H1 (cell line): ENCODE results near the gene RASA1. TPM values are rescaled to one million over a fixed set of nuclear protein-coding genes. Genes with fewer than 3 reads are reported as not detected.

Experiments
- CTCF ChIA-PET: fragments of 300-600 bp; sonication (Branson Sonifier 250); formaldehyde crosslinking; loops from one replicate; lab custom pipeline; 2021; ENCODE audit not compliant: partially characterized antibody; lab: Charles Lee
- POLR2A ChIA-PET: fragments of 300-600 bp; sonication (Branson Sonifier 250); formaldehyde crosslinking; loops from one replicate; lab custom pipeline; 2021; ENCODE audit warnings: inconsistent platforms; ENCODE audit not compliant: partially characterized antibody; lab: Charles Lee
- DNase-seq, 2 experiments: peaks; one replicate each; pipeline versions ENCODE4 v3.0.0 to v3.0.0-alpha.2; 2010 to 2022; ENCODE audit warnings: low spot score in 2 of 2, low read depth in 1 of 2, mixed read lengths in 1 of 2
- FAIRE-seq: peaks from 2 replicates; lab custom pipeline; 2011; peaks lifted over from hg19 to GRCh38; lab: Jason Lieb, UNC
- H2AFZ ChIP-seq: 2 replicates; pipeline ENCODE4 v1.8.1; 2012; ENCODE audit warnings: low read length, inconsistent platforms
- H2AK5ac ChIP-seq: 2 replicates; pipeline ENCODE4 v1.6.1; 2013; ENCODE audit warnings: low read depth, low read length
- H2BK120ac ChIP-seq: replicated peaks from 2 replicates; pipeline ENCODE3; 2013; ENCODE audit warnings: low read depth, low read length, inconsistent platforms
- H2BK12ac ChIP-seq: 2 replicates; pipeline ENCODE4 v1.6.1; 2013; ENCODE audit warnings: low read depth, low read length
- H2BK15ac ChIP-seq: 2 replicates; pipeline ENCODE4 v1.6.1; 2013; ENCODE audit warnings: low read length
- H2BK20ac ChIP-seq: 2 replicates; pipeline ENCODE4 v1.6.1; 2013; ENCODE audit warnings: low read length
- H2BK5ac ChIP-seq: 2 replicates; pipeline ENCODE4 v1.6.1; 2013; ENCODE audit warnings: low read depth, low read length
- H3K14ac ChIP-seq: 2 replicates; pipeline ENCODE4 v1.6.1; 2013; ENCODE audit warnings: inconsistent platforms; ENCODE audit not compliant: insufficient read length
- H3K18ac ChIP-seq: 2 replicates; pipeline ENCODE4 v1.6.1; 2013; ENCODE audit warnings: low read length; ENCODE audit errors: extremely low read depth
- H3K23ac ChIP-seq: 2 replicates; pipeline ENCODE4 v1.6.1; 2013; ENCODE audit warnings: inconsistent platforms; ENCODE audit not compliant: insufficient read length
- H3K23me2 ChIP-seq: 2 replicates; pipeline ENCODE4 v1.6.1; 2013; ENCODE audit warnings: low read depth, low read length
- H3K27ac ChIP-seq: 2 replicates; pipeline ENCODE4 v1.6.1; 2011; ENCODE audit warnings: low read depth, low read length, inconsistent platforms
- H3K27me3 ChIP-seq, 4 experiments: replicated peaks in 1 of 4; 1 replicate in 1 of 4; 2 replicates in 3 of 4; pipeline versions ENCODE4 v1.6.1 to v1.8.1; 2011 to 2013; ENCODE audit warnings: low read length in 3 of 4, mild to moderate bottlenecking in 3 of 4, inconsistent platforms in 2 of 4, mixed read lengths in 2 of 4, moderate library complexity in 1 of 4; ENCODE audit not compliant: control insufficient read depth in 3 of 4, insufficient read depth in 3 of 4; ENCODE audit errors: extremely low read depth in 1 of 4
- H3K36me3 ChIP-seq, 4 experiments: 2 replicates each; pipeline versions ENCODE4 v1.6.1 to v1.8.1; 2011 to 2013; ENCODE audit warnings: mild to moderate bottlenecking in 4 of 4, low read length in 3 of 4, moderate library complexity in 2 of 4, control low read depth in 1 of 4, inconsistent platforms in 1 of 4; ENCODE audit not compliant: insufficient read depth in 4 of 4, control insufficient read depth in 2 of 4
- H3K4ac ChIP-seq: replicated peaks from 2 replicates; pipeline ENCODE3; 2013; ENCODE audit warnings: low read length, low read depth, mixed read lengths, inconsistent platforms; ENCODE audit not compliant: insufficient read length
- H3K4me1 ChIP-seq, 4 experiments: replicated peaks in 1 of 4; 1 replicate in 1 of 4; 2 replicates in 3 of 4; pipeline versions ENCODE4 v1.6.1 to v1.8.1; 2011 to 2013; ENCODE audit warnings: low read length in 3 of 4, inconsistent platforms in 2 of 4, mixed read lengths in 1 of 4; ENCODE audit not compliant: insufficient read depth in 4 of 4, control insufficient read depth in 3 of 4
- H3K4me2 ChIP-seq, 2 experiments: 2 replicates each; pipeline versions ENCODE4 v1.6.1 to v1.8.1; 2011 to 2013; ENCODE audit warnings: low read depth in 2 of 2, low read length in 2 of 2, control low read depth in 1 of 2, inconsistent platforms in 1 of 2, mild to moderate bottlenecking in 1 of 2; ENCODE audit not compliant: insufficient read depth in 1 of 2
- H3K4me3 ChIP-seq, 4 experiments: fragments of 200-600, 300-600 bp in 1 of 4; sonication (generic), shearing (Covaris generic), sonication (Bioruptor Twin) in 1 of 4; 2 replicates each; pipeline versions ENCODE4 v1.5.1 to v1.8.1; 2011 to 2016; ENCODE audit warnings: low read length in 4 of 4, low read depth in 3 of 4, control low read depth in 2 of 4, inconsistent platforms in 2 of 4, mild to moderate bottlenecking in 2 of 4, mixed read lengths in 1 of 4, moderate library complexity in 1 of 4; ENCODE audit not compliant: insufficient read depth in 2 of 4; ENCODE audit errors: extremely low read depth in 1 of 4
- H3K56ac ChIP-seq: replicated peaks from 2 replicates; pipeline ENCODE3; 2013; ENCODE audit warnings: low read depth, mild to moderate bottlenecking, mixed read lengths, low read length, inconsistent platforms; ENCODE audit not compliant: insufficient read length
- H3K79me1 ChIP-seq: 2 replicates; pipeline ENCODE4 v1.6.1; 2013; ENCODE audit warnings: low read depth, low read length, control low read depth
- H3K79me2 ChIP-seq, 2 experiments: 2 replicates each; pipeline versions ENCODE4 v1.6.1 to v1.8.1; 2012 to 2013; ENCODE audit warnings: low read length in 2 of 2, mild to moderate bottlenecking in 2 of 2, inconsistent platforms in 1 of 2; ENCODE audit not compliant: insufficient read depth in 2 of 2, control insufficient read depth in 1 of 2
- H3K9ac ChIP-seq, 4 experiments: replicated peaks in 1 of 4; 1 replicate in 1 of 4; 2 replicates in 3 of 4; pipeline versions ENCODE4 v1.6.1 to v1.8.1; 2011 to 2013; ENCODE audit warnings: low read depth in 3 of 4, low read length in 3 of 4, control low read depth in 2 of 4, mild to moderate bottlenecking in 2 of 4, moderate library complexity in 2 of 4, inconsistent platforms in 1 of 4; ENCODE audit errors: extremely low read depth in 1 of 4
- H3K9me3 ChIP-seq, 2 experiments: 2 replicates each; pipeline versions ENCODE4 v1.6.1 to v1.8.1; 2012 to 2013; ENCODE audit warnings: mild to moderate bottlenecking in 2 of 2, moderate library complexity in 2 of 2, control low read depth in 1 of 2, inconsistent platforms in 1 of 2, low read depth in 1 of 2, low read length in 1 of 2, mixed read lengths in 1 of 2; ENCODE audit not compliant: insufficient read depth in 2 of 2
- H4K20me1 ChIP-seq, 2 experiments: replicated peaks in 1 of 2; 2 replicates each; pipeline versions ENCODE3 to v1.8.1; 2011 to 2013; ENCODE audit warnings: inconsistent platforms in 2 of 2, low read length in 2 of 2, mild to moderate bottlenecking in 1 of 2; ENCODE audit not compliant: insufficient read depth in 2 of 2, control insufficient read depth in 1 of 2
- H4K5ac ChIP-seq: 2 replicates; pipeline ENCODE4 v1.6.1; 2013; ENCODE audit warnings: low read length, low read depth, mixed read lengths, inconsistent platforms; ENCODE audit not compliant: insufficient read length
- H4K8ac ChIP-seq: 2 replicates; pipeline ENCODE4 v1.8.0; 2013; ENCODE audit warnings: mild to moderate bottlenecking, moderate library complexity, low read length, inconsistent platforms; ENCODE audit not compliant: insufficient read depth; ENCODE audit errors: extremely low read depth
- H4K91ac ChIP-seq: replicated peaks from 2 replicates; pipeline ENCODE3; 2013; ENCODE audit warnings: low read length, mixed read lengths, inconsistent platforms; ENCODE audit not compliant: insufficient read length
- ATF2 ChIP-seq: IDR thresholded peaks from 2 replicates; pipeline ENCODE4 v1.6.1; 2012; ENCODE audit warnings: low read length, inconsistent platforms
- CBX5 ChIP-seq: fragments of 300-800, 300-1000 bp; sonication (generic); IDR thresholded peaks from 2 replicates; pipeline ENCODE4 v1.7.1; 2016; ENCODE audit warnings: antibody characterized with exemption, low read length, low read depth
- EP300 ChIP-seq, 2 experiments: IDR thresholded peaks; 1 replicate in 1 of 2; 2 replicates in 1 of 2; pipeline ENCODE4 v1.6.1; 2011 to 2012; ENCODE audit warnings: low read depth in 2 of 2, low read length in 2 of 2, mild to moderate bottlenecking in 2 of 2, borderline replicate concordance in 1 of 2, inconsistent platforms in 1 of 2, moderate library complexity in 1 of 2
- GABPA ChIP-seq: IDR thresholded peaks from 2 replicates; pipeline ENCODE4 v1.6.1; 2011; ENCODE audit warnings: mild to moderate bottlenecking, low read length, moderate library complexity, borderline replicate concordance; ENCODE audit not compliant: insufficient read depth
- HDAC2 ChIP-seq, 2 experiments: fragments of 300-600 bp in 1 of 2; sonication (generic) in 1 of 2; IDR thresholded peaks; 2 replicates each; pipeline ENCODE4 v1.6.1; 2011 to 2012; ENCODE audit warnings: low read depth in 2 of 2, low read length in 2 of 2, mild to moderate bottlenecking in 2 of 2, moderate library complexity in 2 of 2, borderline replicate concordance in 1 of 2, inconsistent platforms in 1 of 2
- POLR2A ChIP-seq, 2 experiments: IDR thresholded peaks; 1 replicate in 1 of 2; 2 replicates in 1 of 2; pipeline ENCODE4 v1.6.1; 2011; ENCODE audit warnings: low read depth in 2 of 2, low read length in 2 of 2, mild to moderate bottlenecking in 2 of 2; ENCODE audit errors: control extremely low read depth in 1 of 2
- RNF2 ChIP-seq: fragments of 200-900, 300-1000 bp; sonication (generic); IDR thresholded peaks from 2 replicates; pipeline ENCODE4 v1.7.1; 2016; ENCODE audit warnings: borderline replicate concordance, low read depth, mild to moderate bottlenecking, antibody characterized with exemption, low read length; ENCODE audit not compliant: poor library complexity, severe bottlenecking; ENCODE audit errors: missing control alignments
- SAP30 ChIP-seq: fragments of 300-600 bp; sonication (generic); IDR thresholded peaks from 2 replicates; pipeline ENCODE4 v1.7.1; 2012; ENCODE audit warnings: low read length, moderate library complexity, mild to moderate bottlenecking, inconsistent platforms; ENCODE audit not compliant: insufficient read depth, insufficient replicate concordance
- SIX5 ChIP-seq: IDR thresholded peaks from 2 replicates; pipeline ENCODE4 v1.6.1; 2011; ENCODE audit warnings: mild to moderate bottlenecking, low read depth, low read length
- SRF ChIP-seq: IDR thresholded peaks from 2 replicates; pipeline ENCODE4 v1.6.1; 2011; ENCODE audit warnings: mild to moderate bottlenecking, low read depth, low read length, moderate library complexity
- SUZ12 ChIP-seq: fragments of 200-600 bp; sonication (generic); IDR thresholded peaks from 2 replicates; pipeline ENCODE4 v1.6.1; 2012; ENCODE audit warnings: mild to moderate bottlenecking, inconsistent platforms, low read length, moderate library complexity, mixed read lengths
- TEAD4 ChIP-seq: IDR thresholded peaks from 2 replicates; pipeline ENCODE4 v1.6.1; 2012; ENCODE audit warnings: low read depth, low read length, inconsistent platforms, mixed read lengths
- WGBS, 2 experiments: shearing (Covaris generic) in 1 of 2; methylation state at CpG; one replicate each; pipeline versions ENCODE4 v1.1.6 to v1.1.7; 2013 to 2015; ENCODE audit warnings: low lambda C conversion rate in 2 of 2, mixed read lengths in 2 of 2, inconsistent platforms in 1 of 2, low coverage in 1 of 2, missing lambda C conversion rate in 1 of 2; ENCODE audit not compliant: insufficient replicate concordance in 2 of 2, insufficient coverage in 1 of 2, insufficient read length in 1 of 2; ENCODE audit errors: extremely low coverage in 1 of 2, missing lambda C conversion rate in 1 of 2; 5-methylcytosine and 5-hydroxymethylcytosine counted together
- polyA plus RNA-seq, 7 experiments: library from polyadenylated mRNA; depleted of rRNA in 3 of 7; stranded (reverse) in 5 of 7; unstranded in 2 of 7; fragments of >200 nt in 5 of 7; fragments of 200-250 nt in 2 of 7; gene quantifications; 1 replicate in 5 of 7; 2 replicates in 1 of 7; 4 replicates in 1 of 7; pipeline versions ENCODE4 v1.2.1 to v1.2.3, GENCODE V29; 2011 to 2013; ENCODE audit warnings: missing spikeins in 2 of 7, mixed read lengths in 2 of 7
- total RNA-seq: library from RNA; stranded (reverse); fragmentation: NEBNext Ultra II Directional; extraction: Animal tissue kit (Norgen Biotek cat#: 25700); gene quantifications from 2 replicates; pipeline ENCODE4 v1.2.1, GENCODE V29; 2021

The RASA1 gene
- total and polyA plus RNA-seq, 2 of the 8 experiments (the other 6 are each of a cell fraction or from before 2014, with no cell fraction given), result 15.9 to 33.8 TPM

GRCh38 chr5:87372705-87373104 lies 105.0 kb downstream of the RASA1 start:
- Histone ChIP-seq H2AFZ (no peak overlapping the region), H4K5ac (no peak overlapping the region), H3K23ac (no peak overlapping the region), H3K4me3 (no peak overlapping the region), H2BK5ac (no peak overlapping the region), H2BK20ac (no peak overlapping the region), H3K4me2 (no peak overlapping the region), H3K18ac (no peak overlapping the region), H3K79me1 (no peaks in the 10 kb centered on the region), H4K20me1 (peaks cover 0 to 1% of the 10 kb centered on the region in 2 experiments), H3K27ac (no peak overlapping the region), H3K79me2 (no peaks in the 10 kb centered on the region), H3K14ac (no peak overlapping the region), H2AK5ac (no peak overlapping the region), H4K8ac (no peak overlapping the region), H2BK12ac (no peak overlapping the region), H3K23me2 (no peaks in the 10 kb centered on the region), H3K27me3 (no peaks in the 10 kb centered on the region), H3K36me3 (peaks cover 0 to 32% (median 15%) of the 10 kb centered on the region in 4 experiments; a peak in 5 of 8 replicates), H3K56ac (no peak overlapping the region), H2BK120ac (no peak overlapping the region), H4K91ac (no peak overlapping the region), H3K9me3 (no peaks in the 10 kb centered on the region), H3K4ac (no peak overlapping the region), H3K4me1 (no peaks in the 10 kb centered on the region), H3K9ac (no peak overlapping the region), H2BK15ac (no peak overlapping the region)
- DNase-seq (no peak), FAIRE-seq (no peak)
- 91% methylated on average over 2 of the region's 2 CpGs; no CpG with 5 or more reads in 1 of the 2 experiments for WGBS, 2 experiments
- POLR2A ChIA-PET, result no interaction called here
- CTCF ChIA-PET, result no interaction called here
- no peak for TF ChIP-seq TEAD4
- no peak for TF ChIP-seq SRF
- TF ChIP-seq RNF2, result no peak
- TF ChIP-seq SUZ12, result no peak
- TF ChIP-seq SAP30, result no peak
- TF ChIP-seq GABPA, result no peak
- no peak for TF ChIP-seq POLR2A (IDR thresholded peaks at IDR 0.05; ENCODE audit: control extremely low read depth in 1 of 2, low read depth in 2 of 2, low read length in 2 of 2)
- no peak for TF ChIP-seq EP300 (IDR thresholded peaks at IDR 0.05; ENCODE audit: borderline replicate concordance in 1 of 2, low read depth in 2 of 2, low read length in 2 of 2)
- no peak for TF ChIP-seq ATF2
- no peak for TF ChIP-seq CBX5
- TF ChIP-seq SIX5, result no peak
- no peak for TF ChIP-seq HDAC2 (IDR thresholded peaks at IDR 0.05; ENCODE audit: borderline replicate concordance in 1 of 2, low read depth in 2 of 2, low read length in 2 of 2)
